ENCODE measurements around the gene PRKAA2. TPM values are rescaled to one million over a fixed set of nuclear protein-coding genes. Genes with fewer than 3 reads are reported as not detected.

The PRKAA2 gene
- 0.10 and 0.27 TPM in 2 replicates for total RNA-seq

DNA sequence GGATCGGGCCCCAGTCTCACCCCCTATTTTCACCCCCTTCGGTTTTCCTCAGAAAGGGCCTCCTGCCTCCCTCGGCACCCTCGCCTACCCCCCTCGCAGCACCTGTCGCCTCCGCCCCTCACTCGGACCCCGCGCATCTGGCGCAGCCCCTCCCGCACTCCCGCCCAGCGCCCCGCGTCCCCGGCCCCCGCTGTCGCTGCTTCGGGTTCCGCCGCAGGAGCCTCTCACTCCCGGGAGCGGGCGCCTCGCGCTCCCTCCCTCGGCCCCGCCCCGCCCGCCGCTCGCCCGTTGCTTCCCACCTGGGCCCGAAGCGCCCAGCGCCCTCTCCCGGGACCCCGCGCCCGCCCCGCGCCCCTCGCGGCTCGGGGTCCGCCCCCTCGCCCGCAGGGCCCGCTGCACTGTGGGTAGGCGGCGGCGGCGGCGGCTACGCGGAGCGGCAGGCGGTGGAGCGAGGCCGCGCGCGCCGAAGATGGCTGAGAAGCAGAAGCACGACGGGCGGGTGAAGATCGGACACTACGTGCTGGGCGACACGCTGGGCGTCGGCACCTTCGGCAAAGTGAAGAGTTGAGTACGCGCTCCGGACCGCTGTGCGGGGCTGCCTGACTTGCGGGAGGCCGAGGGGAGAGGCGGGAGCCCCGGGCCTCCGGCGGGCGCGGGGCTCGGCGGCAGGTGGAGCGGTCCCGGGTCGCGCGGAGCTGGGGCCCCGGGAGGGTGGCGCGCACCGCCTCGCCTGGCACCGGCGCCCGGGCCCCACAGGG, at the start of gene PRKAA2:
Gene PRKAA2 (plus strand): TSS at position 396 of the 758 bp plus-strand sequence. CDS start 74 bp downstream, at position 470.

Other genes with a start within 250 kb of the PRKAA2 start
- 20.9 and 22.8 TPM in 2 replicates for gene PLPP3, start 65.8 kb upstream of the PRKAA2 start, total RNA-seq
- not detected in 2 replicates for gene FYB2, start 174.1 kb downstream of the PRKAA2 start, total RNA-seq
- not detected in 2 replicates for gene C8A, start 209.5 kb downstream of the PRKAA2 start, total RNA-seq